Activated CD4-positive, alpha-beta T cell treated with anti-CD3 and anti-CD28 coated beads, Interleukin-2, amount 10 ng/mL, durations not matched to agents 24 days and 14 days (primary cell): ENCODE results near the gene LZTS2. TPM values are rescaled to one million over a fixed set of nuclear protein-coding genes. Genes with fewer than 3 reads are reported as not detected.
"Not testable (repeated sequence)": the region's sequence is repeated elsewhere in the genome, so short reads cannot be mapped to it uniquely, and the experiment has no call there.

ENCODE experiments used
- DNase-seq: peaks from one replicate; pipeline ENCODE4 v3.0.0; 2022
- H3K27ac Mint-ChIP-seq: one replicate; pipeline ENCODE4 v1.8.0; 2022; ENCODE audit warnings: mild to moderate bottlenecking, mixed read lengths
- H3K27me3 Mint-ChIP-seq: one replicate; pipeline ENCODE4 v1.8.0; 2022; ENCODE audit warnings: mixed read lengths
- H3K36me3 Mint-ChIP-seq: one replicate; pipeline ENCODE4 v1.8.0; 2022; ENCODE audit warnings: low read depth, mild to moderate bottlenecking, mixed read lengths
- H3K4me1 Mint-ChIP-seq: one replicate; pipeline ENCODE4 v1.8.0; 2021; ENCODE audit warnings: mixed read lengths
- H3K4me3 Mint-ChIP-seq: one replicate; pipeline ENCODE4 v1.8.0; 2022; ENCODE audit warnings: mild to moderate bottlenecking, moderate library complexity, mixed read lengths
- H3K9me3 Mint-ChIP-seq: one replicate; pipeline ENCODE4 v1.8.0; 2021; ENCODE audit warnings: mixed read lengths
- intact Hi-C: fragments of 100-400 bp; cut with micrococcal nuclease; formaldehyde crosslinking; loops from one replicate; pipeline ENCODE4 v1.15.1; 2023
- total RNA-seq: library from RNA; stranded (reverse); gene quantifications from 2 replicates; pipeline ENCODE4 v1.2.3, GENCODE V29; 2022

Gene LZTS2
- total RNA-seq, 1 donor from 2014 or later, result 21.8 TPM

- Mint-ChIP-seq H3K27me3 (peaks cover 6% of the 10 kb centered on the region), H3K36me3 (peaks cover 2% of the 10 kb centered on the region), H3K4me3 (peak overlapping the region; percentile 71), H3K4me1 (peaks cover 6% of the 10 kb centered on the region), H3K27ac (no peak overlapping the region), H3K9me3 (no peaks in the 10 kb centered on the region)
- DNase-seq, result no peak
- intact Hi-C loops, result no loop called here
Observed at GRCh38 chr10:100970914-100971811, 28.4 kb upstream of the LZTS2 start.

GRCh38 chr10:100972115-100972903, 27.3 kb upstream of the LZTS2 start:
- Mint-ChIP-seq H3K4me1 (peaks cover 6% of the 10 kb centered on the region), H3K27me3 (peaks cover 6% of the 10 kb centered on the region), H3K9me3 (no peaks in the 10 kb centered on the region), H3K36me3 (peaks cover 2% of the 10 kb centered on the region), H3K27ac (no peak overlapping the region), H3K4me3 (no peak overlapping the region)
- DNase-seq, result no peak
- intact Hi-C loops, result no loop called here

- Mint-ChIP-seq H3K4me1 (peaks cover 6% of the 10 kb centered on the region), H3K36me3 (no peaks in the 10 kb centered on the region), H3K4me3 (no peak overlapping the region), H3K27ac (no peak overlapping the region), H3K27me3 (peaks cover 6% of the 10 kb centered on the region), H3K9me3 (no peaks in the 10 kb centered on the region)
- intact Hi-C loops, result no loop called here
- DNase-seq, result no peak
Observed at GRCh38 chr10:100972904-100973535, 26.6 kb upstream of the LZTS2 start.

- DNase-seq, intact Hi-C loops, H3K27ac Mint-ChIP-seq, H3K27me3 Mint-ChIP-seq, H3K36me3 Mint-ChIP-seq, H3K4me1 Mint-ChIP-seq, H3K9me3 Mint-ChIP-seq, H3K4me3 Mint-ChIP-seq: not testable (repeated sequence)
Observed at GRCh38 chr10:100975397-100975796, 24.2 kb upstream of the LZTS2 start.

GRCh38 chr10:100976906-100977305, 22.7 kb upstream of the LZTS2 start:
- Mint-ChIP-seq H3K4me1 (no peaks in the 10 kb centered on the region), H3K36me3 (no peaks in the 10 kb centered on the region), H3K27ac (no peak overlapping the region), H3K27me3 (peaks cover 2% of the 10 kb centered on the region), H3K4me3 (no peak overlapping the region), H3K9me3 (no peaks in the 10 kb centered on the region)
- no peak for DNase-seq
- intact Hi-C loops, result no loop called here

- no peak overlapping the region for H3K27ac Mint-ChIP-seq
- H3K27me3 Mint-ChIP-seq, result peaks cover 2% of the 10 kb centered on the region
- no peaks in the 10 kb centered on the region for H3K9me3 Mint-ChIP-seq
- no peak overlapping the region for H3K4me3 Mint-ChIP-seq
- DNase-seq, result no peak
- H3K36me3 Mint-ChIP-seq, result no peaks in the 10 kb centered on the region
- intact Hi-C loops, result no loop called here
- H3K4me1 Mint-ChIP-seq, result no peaks in the 10 kb centered on the region
Observed at GRCh38 chr10:100977436-100977835, 22.2 kb upstream of the LZTS2 start.

- no peak for DNase-seq
- Mint-ChIP-seq H3K27me3 (peaks cover 2% of the 10 kb centered on the region), H3K4me3 (no peak overlapping the region), H3K27ac (no peak overlapping the region), H3K36me3 (peaks cover 2% of the 10 kb centered on the region), H3K4me1 (no peaks in the 10 kb centered on the region), H3K9me3 (no peaks in the 10 kb centered on the region)
- intact Hi-C loops, result no loop called here
Observed at GRCh38 chr10:100978121-100978900, 21.3 kb upstream of the LZTS2 start.

- DNase-seq, result no peak
- no peak overlapping the region for H3K27ac Mint-ChIP-seq
- no peaks in the 10 kb centered on the region for H3K4me1 Mint-ChIP-seq
- H3K27me3 Mint-ChIP-seq, result no peaks in the 10 kb centered on the region
- H3K36me3 Mint-ChIP-seq, result peaks cover 2% of the 10 kb centered on the region
- intact Hi-C loops, result no loop called here
- no peaks in the 10 kb centered on the region for H3K9me3 Mint-ChIP-seq
- no peak overlapping the region for H3K4me3 Mint-ChIP-seq
Observed at GRCh38 chr10:100978901-100979195, 20.8 kb upstream of the LZTS2 start.

GRCh38 chr10:100979791-100980272, 19.8 kb upstream of the LZTS2 start:
- no peak overlapping the region for H3K4me3 Mint-ChIP-seq
- no peak for DNase-seq
- H3K36me3 Mint-ChIP-seq, result peaks cover 4% of the 10 kb centered on the region
- H3K9me3 Mint-ChIP-seq, result no peaks in the 10 kb centered on the region
- no peaks in the 10 kb centered on the region for H3K27me3 Mint-ChIP-seq
- H3K27ac Mint-ChIP-seq, result no peak overlapping the region
- intact Hi-C loops, result no loop called here
- peaks cover 3% of the 10 kb centered on the region for H3K4me1 Mint-ChIP-seq

GRCh38 chr10:100980311-100980710, 19.3 kb upstream of the LZTS2 start:
- Mint-ChIP-seq H3K4me3 (no peak overlapping the region), H3K27me3 (no peaks in the 10 kb centered on the region), H3K9me3 (no peaks in the 10 kb centered on the region), H3K27ac (no peak overlapping the region), H3K4me1 (peaks cover 4% of the 10 kb centered on the region), H3K36me3 (peaks cover 4% of the 10 kb centered on the region)
- intact Hi-C loops, result no loop called here
- no peak for DNase-seq

GRCh38 chr10:100980711-100981110, 18.9 kb upstream of the LZTS2 start:
- H3K27me3 Mint-ChIP-seq, result no peaks in the 10 kb centered on the region
- no peak overlapping the region for H3K27ac Mint-ChIP-seq
- peaks cover 7% of the 10 kb centered on the region for H3K4me1 Mint-ChIP-seq
- no peak for DNase-seq
- intact Hi-C loops, result no loop called here
- H3K9me3 Mint-ChIP-seq, result no peaks in the 10 kb centered on the region
- peaks cover 4% of the 10 kb centered on the region for H3K36me3 Mint-ChIP-seq
- no peak overlapping the region for H3K4me3 Mint-ChIP-seq

- no peak for DNase-seq
- Mint-ChIP-seq H3K27ac (no peak overlapping the region), H3K4me3 (no peak overlapping the region), H3K4me1 (peaks cover 11% of the 10 kb centered on the region), H3K9me3 (no peaks in the 10 kb centered on the region), H3K36me3 (peaks cover 4% of the 10 kb centered on the region), H3K27me3 (no peaks in the 10 kb centered on the region)
- intact Hi-C loops, result no loop called here
Observed at GRCh38 chr10:100981178-100981772, 18.3 kb upstream of the LZTS2 start.
